ENCODE data around the gene TTL. TPM values are rescaled to one million over a fixed set of nuclear protein-coding genes. Genes with fewer than 3 reads are reported as not detected.
"Not testable (repeated sequence)": the region's sequence is repeated elsewhere in the genome, so short reads cannot be mapped to it uniquely, and the experiment has no call there.

TTL gene
- total and polyA plus RNA-seq, 2 of the 13 experiments (the other 11 are each of a cell fraction or from before 2014, with no cell fraction given) = 19.0 to 59.8 TPM

DNA sequence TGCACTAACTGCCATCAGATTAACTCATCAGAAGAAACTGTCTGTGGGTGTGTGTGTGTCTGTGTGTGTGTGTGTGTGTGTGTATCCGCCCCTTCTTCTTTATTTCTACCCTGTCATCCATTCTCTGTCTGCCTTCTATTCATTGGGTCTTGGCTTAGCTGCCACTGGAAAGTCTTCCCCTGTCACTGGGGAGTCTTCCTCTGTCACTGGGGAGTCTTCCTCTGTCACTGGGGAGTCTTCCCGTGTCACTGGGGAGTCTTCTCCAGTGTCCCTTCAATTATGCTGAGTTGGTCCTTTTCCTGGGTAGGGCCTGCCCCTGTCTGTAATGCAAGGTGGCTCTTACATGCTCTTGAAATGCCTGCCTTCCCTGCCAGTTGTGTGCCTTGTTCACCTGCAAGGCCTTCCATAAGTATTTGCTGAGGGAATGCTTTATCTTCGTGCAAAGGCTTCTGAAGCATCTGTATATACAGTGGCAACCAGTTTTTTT is 41.4 kb downstream of the TTL start:
- no peak overlapping the region for H2AFZ ChIP-seq (ENCODE audit: low read length)
- no peak overlapping the region for H3K27ac ChIP-seq (ENCODE audit: extremely low read length, insufficient read depth, low read length)
- ATAC-seq (no peak), FAIRE-seq (no peak), DNase-seq (ENCODE audit: low spot score) (no peak)
- TF ChIP-seq ZBTB46 (CRISPR knock-in tag; IDR thresholded peaks at IDR 0.05; ENCODE audit: borderline replicate concordance) (no peak), BCL3 (CRISPR knock-in tag; IDR thresholded peaks at IDR 0.05) (no peak), MAFF (IDR thresholded peaks at IDR 0.05; ENCODE audit: low read depth, low read length) (peak; percentile 89), MAFK (conservative IDR thresholded peaks at IDR 0.05 in 1 of 2, IDR thresholded peaks at IDR 0.05 in 1 of 2; ENCODE audit: low read length in 2 of 2) (peak; percentile 86 to 92)
- H3K79me2 ChIP-seq (ENCODE audit: insufficient read depth, low read length) = no peaks in the 10 kb centered on the region
- H3K9me3 ChIP-seq (ENCODE audit: low read length) = no peaks in the 10 kb centered on the region
- no peaks in the 10 kb centered on the region for H3K4me1 ChIP-seq (ENCODE audit: insufficient read depth, low read length)
- no peaks in the 10 kb centered on the region for H3K27me3 ChIP-seq (ENCODE audit: control insufficient read depth in 1 of 2, insufficient read depth in 2 of 2, low read length in 2 of 2)
- no TSS peak for BruUV-seq (replicated peaks)
- 91% methylated on average over 3 of the region's 3 CpGs for WGBS (ENCODE audit: low lambda C conversion rate)
- no peak overlapping the region for H3K9ac ChIP-seq (ENCODE audit: insufficient read depth, low read depth, low read length)
- ChIA-PET CTCF (ENCODE audit: low intra/inter-chr PET ratio, low total read pairs) (no interaction called here), POLR2A (no interaction called here)
- peaks cover 20 to 45% of the 10 kb centered on the region in 2 experiments for H3K36me3 ChIP-seq (replicated peaks in 1 of 2; ENCODE audit: control insufficient read depth in 1 of 2, insufficient read depth in 2 of 2, low read length in 2 of 2)
- in situ Hi-C loops (cut with HindIII; ENCODE audit: extremely low pct_ligation_motif_present, low pct_unique_long_range_greater_than_20kb) (no loop called here), intact Hi-C loops (cut with micrococcal nuclease; ENCODE audit: unreplicated experiment) (no loop called here)
- H3K4me3 ChIP-seq (replicated peaks in 1 of 3; ENCODE audit: insufficient read depth in 1 of 3, low read depth in 2 of 3, low read length in 3 of 3) = no peak overlapping the region
- H3K4me2 ChIP-seq (ENCODE audit: low read depth, low read length) = no peak overlapping the region
- no peaks in the 10 kb centered on the region for H4K20me1 ChIP-seq (ENCODE audit: insufficient read depth, low read length)

GRCh38 chr2:112524276-112524675 is 42.3 kb downstream of the TTL start:
- in situ Hi-C loops (cut with HindIII; ENCODE audit: extremely low pct_ligation_motif_present, low pct_unique_long_range_greater_than_20kb); BruUV-seq (replicated peaks); H3K27ac ChIP-seq (ENCODE audit: extremely low read length, insufficient read depth, low read length); H3K4me1 ChIP-seq (ENCODE audit: insufficient read depth, low read length); H3K4me2 ChIP-seq (ENCODE audit: low read depth, low read length); H3K9me3 ChIP-seq (ENCODE audit: low read length); DNase-seq (ENCODE audit: low spot score); CTCF ChIA-PET (ENCODE audit: low intra/inter-chr PET ratio, low total read pairs); H4K20me1 ChIP-seq (ENCODE audit: insufficient read depth, low read length); POLR2A ChIA-PET; FAIRE-seq; H3K79me2 ChIP-seq (ENCODE audit: insufficient read depth, low read length); ATAC-seq; H3K4me3 ChIP-seq (replicated peaks in 1 of 3; ENCODE audit: insufficient read depth in 1 of 3, low read depth in 2 of 3, low read length in 3 of 3); H2AFZ ChIP-seq (ENCODE audit: low read length); intact Hi-C loops (cut with micrococcal nuclease; ENCODE audit: unreplicated experiment); H3K9ac ChIP-seq (ENCODE audit: insufficient read depth, low read depth, low read length); H3K27me3 ChIP-seq (ENCODE audit: control insufficient read depth in 1 of 2, insufficient read depth in 2 of 2, low read length in 2 of 2): not testable (repeated sequence)
- WGBS (ENCODE audit: low lambda C conversion rate) = 92% methylated on average over 3 of the region's 3 CpGs
- H3K36me3 ChIP-seq (replicated peaks in 1 of 2; ENCODE audit: control insufficient read depth in 1 of 2, insufficient read depth in 2 of 2, low read length in 2 of 2) = peaks cover 24 to 52% of the 10 kb centered on the region in 2 experiments
